ENCODE data around the gene ATIC.

GRCh38 chr2:215280326-215280725 is 31.5 kb upstream of the ATIC start:
- TF ChIP-seq POLR2AphosphoS5 (IDR thresholded peaks at IDR 0.05) (no peak), EP300 (IDR thresholded peaks at IDR 0.05) (no peak)

Measured in gastroesophageal sphincter (tissue), 2 donors.